ENCODE data around the gene CORO7.

GRCh38 chr16:4392382-4393239 is 23.8 kb downstream of the CORO7 start:
- TF ChIP-seq CTCF (IDR thresholded peaks at IDR 0.05) = no peak
- TF ChIP-seq POLR2A (IDR thresholded peaks at IDR 0.05) = no peak
